NT2/D1 (cell line): Measurements from ENCODE around the gene MANF.
"Not testable (repeated sequence)": the region's sequence is repeated elsewhere in the genome, so short reads cannot be mapped to it uniquely, and the experiment has no call there.

ENCODE experiments used
- DNase-seq: peaks from one replicate; pipeline ENCODE4 v3.0.0-alpha.2; 2011; ENCODE audit warnings: low read depth, low spot score
- H3K27me3 ChIP-seq: 2 replicates; pipeline ENCODE4 v1.6.0; 2011; ENCODE audit warnings: mild to moderate bottlenecking; ENCODE audit not compliant: insufficient read length, insufficient read depth
- H3K36me3 ChIP-seq: 2 replicates; pipeline ENCODE4 v1.6.1; 2011; ENCODE audit warnings: mild to moderate bottlenecking, low read length, mixed read lengths; ENCODE audit not compliant: insufficient read depth, insufficient read length
- H3K4me1 ChIP-seq: 2 replicates; pipeline ENCODE4 v1.5.1; 2011; ENCODE audit not compliant: insufficient read depth, insufficient read length
- H3K4me3 ChIP-seq: 2 replicates; pipeline ENCODE4 v1.5.1; 2011; ENCODE audit warnings: low read depth; ENCODE audit not compliant: insufficient read length
- H3K9ac ChIP-seq: 2 replicates; pipeline ENCODE4 v1.6.0; 2011; ENCODE audit warnings: low read depth; ENCODE audit not compliant: insufficient read length
- H3K9me3 ChIP-seq: 2 replicates; pipeline ENCODE4 v1.5.1; 2011; ENCODE audit warnings: mild to moderate bottlenecking, low read length; ENCODE audit not compliant: insufficient read depth
- SUZ12 ChIP-seq: IDR thresholded peaks from 2 replicates; pipeline ENCODE4 v1.6.1; 2011; ENCODE audit not compliant: insufficient read length, insufficient read depth; ENCODE audit errors: extremely low read depth
- YY1 ChIP-seq: IDR thresholded peaks from 2 replicates; pipeline ENCODE4 v1.6.1; 2011; ENCODE audit not compliant: insufficient read length, insufficient read depth
- ZNF274 ChIP-seq: IDR thresholded peaks from 2 replicates; pipeline ENCODE4 v1.6.1; 2011; ENCODE audit warnings: mild to moderate bottlenecking, low read depth, low read length

Gene MANF

DNA sequence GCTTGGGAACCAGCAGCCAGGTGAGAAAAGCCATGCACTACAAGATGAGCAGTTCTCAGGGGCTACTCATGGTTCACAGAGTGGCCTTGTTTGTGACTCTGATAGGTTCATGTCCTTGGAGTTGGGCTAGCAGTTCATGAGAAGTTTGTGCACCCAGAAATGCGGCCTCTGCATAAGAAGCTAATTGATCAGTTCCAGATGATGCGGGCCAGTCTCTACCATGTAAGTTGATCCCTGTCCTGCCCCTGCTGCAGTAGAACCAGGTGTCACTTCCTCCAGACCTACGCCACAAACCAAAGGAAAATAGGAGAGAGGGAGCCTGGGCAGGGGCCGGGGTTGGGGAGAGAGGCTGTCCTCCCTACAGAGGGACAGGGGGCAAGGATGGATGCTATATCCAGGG lies 27.2 kb upstream of the MANF start:
- Histone ChIP-seq H3K27me3 (no peaks in the 10 kb centered on the region), H3K36me3 (no peaks in the 10 kb centered on the region), H3K9me3 (no peaks in the 10 kb centered on the region), H3K4me3 (no peak overlapping the region), H3K4me1 (no peaks in the 10 kb centered on the region), H3K9ac (no peak overlapping the region)
- DNase-seq, result no peak
- TF ChIP-seq SUZ12 (no peak), ZNF274 (no peak), YY1 (no peak)

DNA sequence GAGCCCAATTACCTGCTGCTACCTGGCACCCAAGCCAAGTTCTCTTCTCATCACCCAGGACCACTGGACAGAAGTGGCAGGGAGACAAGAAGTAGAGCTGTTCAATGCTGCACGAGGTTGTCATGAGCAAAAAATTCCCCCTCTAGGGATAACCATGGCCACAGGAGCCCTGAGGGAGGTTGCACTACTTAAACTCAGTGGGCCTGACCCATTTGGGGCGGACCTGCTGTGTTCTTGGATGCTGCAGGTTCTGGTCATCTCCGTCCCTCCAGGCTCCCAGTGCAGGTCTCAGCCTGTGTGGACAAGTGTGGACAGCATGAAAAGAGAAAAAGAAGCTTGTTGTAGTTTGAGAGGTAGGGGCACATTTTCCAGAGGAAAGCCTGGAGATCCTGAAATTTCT lies 26.1 kb upstream of the MANF start:
- no peak overlapping the region for H3K9ac ChIP-seq
- DNase-seq, result no peak
- no peaks in the 10 kb centered on the region for H3K36me3 ChIP-seq
- no peak overlapping the region for H3K4me3 ChIP-seq
- TF ChIP-seq SUZ12 (no peak), ZNF274 (no peak), YY1 (no peak)
- H3K9me3 ChIP-seq, result no peaks in the 10 kb centered on the region
- H3K27me3 ChIP-seq, result no peaks in the 10 kb centered on the region
- no peaks in the 10 kb centered on the region for H3K4me1 ChIP-seq

DNA sequence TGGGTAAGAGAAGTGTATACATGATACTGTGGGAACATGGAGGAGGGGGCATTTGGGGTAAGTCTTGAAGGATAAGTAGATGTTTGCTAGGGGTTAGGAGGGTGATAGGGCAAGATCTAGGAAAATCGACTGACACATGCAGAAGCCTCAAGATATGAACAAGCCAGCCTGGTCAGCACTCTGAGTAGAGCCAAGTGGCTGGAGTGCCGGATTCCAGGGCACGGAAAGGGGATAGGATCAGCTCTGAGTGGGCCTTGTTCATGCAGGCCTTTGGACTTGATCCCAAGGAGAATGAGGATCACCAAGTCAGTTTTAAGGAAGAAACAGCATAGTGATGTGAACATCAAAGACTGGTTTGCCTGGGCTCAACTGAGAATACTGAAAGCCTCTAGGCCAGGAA lies 24.3 kb upstream of the MANF start:
- Histone ChIP-seq H3K4me3 (no peak overlapping the region), H3K36me3 (no peaks in the 10 kb centered on the region), H3K27me3 (no peaks in the 10 kb centered on the region), H3K9me3 (no peaks in the 10 kb centered on the region), H3K9ac (no peak overlapping the region), H3K4me1 (no peaks in the 10 kb centered on the region)
- no peak for DNase-seq
- no peak for TF ChIP-seq ZNF274
- no peak for TF ChIP-seq SUZ12
- TF ChIP-seq YY1, result no peak

DNA sequence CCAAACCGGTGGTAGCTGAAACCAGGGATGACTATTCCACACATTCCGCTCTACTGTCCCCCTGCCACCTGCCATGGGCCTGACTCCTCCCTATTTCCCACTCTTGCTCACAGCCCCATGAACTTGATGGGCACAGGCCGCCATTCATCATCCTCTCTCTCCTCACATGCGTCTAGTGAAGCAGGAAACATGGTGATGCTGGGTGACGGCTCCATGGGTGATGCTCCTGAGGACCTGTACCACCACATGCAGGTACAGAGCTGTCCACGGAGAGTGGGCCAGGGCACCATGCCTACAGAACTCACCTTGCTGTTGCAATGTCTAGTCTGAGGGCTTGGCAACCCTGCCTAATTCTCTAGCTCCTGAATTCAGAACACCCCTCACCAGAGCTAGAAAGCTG lies 23.3 kb upstream of the MANF start:
- DNase-seq, result no peak
- H3K36me3 ChIP-seq, result no peaks in the 10 kb centered on the region
- no peaks in the 10 kb centered on the region for H3K27me3 ChIP-seq
- H3K4me1 ChIP-seq, result no peaks in the 10 kb centered on the region
- no peak for TF ChIP-seq YY1
- TF ChIP-seq ZNF274, result no peak
- TF ChIP-seq SUZ12, result no peak
- H3K9ac ChIP-seq, result no peak overlapping the region
- H3K9me3 ChIP-seq, result no peaks in the 10 kb centered on the region
- H3K4me3 ChIP-seq, result no peak overlapping the region

DNA sequence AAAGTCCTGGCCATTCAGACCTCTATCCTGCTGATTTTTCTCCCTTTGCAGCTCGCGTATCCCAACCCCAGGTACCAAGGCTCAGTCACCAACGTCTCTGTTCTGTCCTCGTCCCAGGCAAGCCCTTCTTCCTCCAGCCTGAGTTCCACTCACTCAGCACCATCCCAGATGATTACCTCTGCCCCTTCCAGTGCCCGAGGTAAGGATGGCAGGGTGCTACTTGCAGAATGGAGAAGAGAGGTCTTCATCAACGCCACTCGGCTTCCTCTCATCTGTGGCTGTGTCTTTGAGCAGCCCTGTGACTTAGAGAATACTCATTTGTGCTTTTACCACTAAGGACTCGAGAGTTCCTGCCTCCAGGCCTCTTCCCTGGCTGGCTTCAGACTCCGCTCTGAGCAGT lies 22.6 kb upstream of the MANF start:
- no peak overlapping the region for H3K4me3 ChIP-seq
- no peaks in the 10 kb centered on the region for H3K9me3 ChIP-seq
- no peaks in the 10 kb centered on the region for H3K27me3 ChIP-seq
- H3K36me3 ChIP-seq, result no peaks in the 10 kb centered on the region
- no peak overlapping the region for H3K9ac ChIP-seq
- no peak for DNase-seq
- no peak for TF ChIP-seq SUZ12
- TF ChIP-seq ZNF274, result no peak
- no peak for TF ChIP-seq YY1
- H3K4me1 ChIP-seq, result no peaks in the 10 kb centered on the region

DNA sequence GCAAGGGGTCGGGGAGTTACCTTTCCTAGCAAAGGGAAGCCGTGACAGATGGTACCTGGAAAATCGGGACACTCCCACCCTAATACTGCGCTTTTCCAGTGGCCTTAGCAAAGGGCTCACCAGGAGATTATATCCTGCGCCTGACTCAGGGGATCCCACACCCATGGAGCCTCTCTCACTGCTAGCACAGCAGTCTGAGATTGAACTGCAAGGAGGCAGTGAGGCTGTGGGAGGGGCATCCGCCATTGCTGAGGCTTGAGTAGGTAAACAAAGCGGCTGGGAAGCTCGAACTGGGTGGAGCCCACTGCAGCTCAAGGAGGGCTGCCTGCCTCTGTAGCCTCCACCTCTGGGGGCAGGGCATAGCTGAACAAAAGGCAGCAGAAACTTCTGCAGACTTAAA lies 16.8 kb upstream of the MANF start:
- DNase-seq, H3K36me3 ChIP-seq, H3K9ac ChIP-seq, H3K27me3 ChIP-seq, H3K4me1 ChIP-seq, H3K4me3 ChIP-seq: not testable (repeated sequence)
- H3K9me3 ChIP-seq, result peaks cover 17% of the 10 kb centered on the region

DNA sequence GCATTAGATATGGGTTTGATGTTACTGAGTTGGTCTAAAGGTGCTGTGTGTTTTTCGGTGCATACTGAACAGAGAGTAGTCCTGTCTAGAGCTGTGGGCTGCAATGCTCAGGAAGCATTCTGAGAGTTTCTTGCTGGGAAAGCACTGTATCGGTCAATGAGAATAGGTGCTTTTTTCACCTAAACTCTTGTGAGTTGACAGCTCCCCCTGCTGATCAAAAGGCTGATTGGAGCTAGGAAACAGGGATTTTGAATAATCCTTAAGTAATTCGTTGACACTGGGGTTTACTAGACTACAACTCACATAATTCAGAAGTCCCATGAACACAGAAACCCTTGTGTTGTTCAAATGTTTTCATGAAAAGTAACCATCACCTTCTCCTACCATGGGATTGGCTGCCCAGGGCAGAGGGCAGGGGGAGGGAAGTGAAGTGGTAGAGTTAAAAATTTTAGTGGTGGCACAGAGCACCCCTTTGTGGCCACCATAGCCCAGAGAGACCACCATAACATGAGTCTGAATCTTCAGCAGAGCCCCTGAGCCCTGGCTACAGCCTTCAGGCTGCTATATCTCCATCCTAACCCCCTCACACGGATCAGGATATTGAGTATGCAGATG lies 13.0 kb upstream of the MANF start:
- no peaks in the 10 kb centered on the region for H3K27me3 ChIP-seq

More for the DNA sequence above, 13.0 kb upstream of the MANF start:
- Histone ChIP-seq H3K4me1 (no peaks in the 10 kb centered on the region), H3K4me3 (no peak overlapping the region), H3K9me3 (peaks cover 17% of the 10 kb centered on the region), H3K9ac (no peak overlapping the region), H3K36me3 (peaks cover 4% of the 10 kb centered on the region)
- peak; percentile 77 for DNase-seq
- TF ChIP-seq ZNF274 (no peak), YY1 (no peak), SUZ12 (no peak)
